T-helper 22 cell (primary cell): Measurements from ENCODE around the gene SORCS3.

Source experiments
- DNase-seq: peaks from one replicate; pipeline ENCODE4 v3.0.0-alpha.2; 2020; ENCODE audit warnings: low read depth

The SORCS3 gene

DNA sequence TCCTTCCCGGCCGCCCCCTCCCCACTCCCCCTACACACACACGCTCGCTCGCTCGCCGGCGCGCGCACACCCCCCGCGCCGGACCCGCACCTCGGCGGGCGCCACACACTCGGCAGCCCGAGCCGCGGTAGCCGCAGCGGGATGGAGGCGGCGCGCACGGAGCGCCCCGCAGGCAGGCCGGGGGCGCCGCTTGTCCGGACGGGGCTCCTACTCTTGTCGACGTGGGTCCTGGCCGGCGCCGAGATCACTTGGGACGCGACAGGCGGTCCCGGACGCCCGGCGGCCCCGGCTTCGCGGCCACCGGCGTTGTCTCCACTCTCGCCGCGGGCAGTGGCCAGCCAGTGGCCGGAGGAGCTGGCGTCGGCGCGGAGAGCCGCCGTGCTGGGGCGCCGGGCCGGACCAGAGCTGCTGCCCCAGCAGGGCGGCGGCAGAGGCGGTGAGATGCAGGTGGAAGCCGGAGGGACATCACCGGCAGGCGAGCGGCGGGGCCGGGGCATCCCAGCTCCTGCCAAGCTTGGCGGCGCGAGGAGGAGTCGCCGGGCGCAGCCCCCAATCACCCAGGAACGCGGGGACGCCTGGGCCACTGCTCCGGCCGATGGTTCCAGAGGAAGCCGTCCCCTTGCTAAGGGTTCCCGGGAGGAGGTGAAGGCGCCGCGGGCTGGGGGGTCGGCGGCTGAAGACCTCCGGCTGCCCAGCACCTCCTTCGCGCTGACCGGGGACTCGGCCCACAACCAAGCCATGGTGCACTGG lies at the start of gene SORCS3:
Gene SORCS3 (plus strand): TSS at position 104 of the 750 bp plus-strand sequence.
- no peak for DNase-seq

DNA sequence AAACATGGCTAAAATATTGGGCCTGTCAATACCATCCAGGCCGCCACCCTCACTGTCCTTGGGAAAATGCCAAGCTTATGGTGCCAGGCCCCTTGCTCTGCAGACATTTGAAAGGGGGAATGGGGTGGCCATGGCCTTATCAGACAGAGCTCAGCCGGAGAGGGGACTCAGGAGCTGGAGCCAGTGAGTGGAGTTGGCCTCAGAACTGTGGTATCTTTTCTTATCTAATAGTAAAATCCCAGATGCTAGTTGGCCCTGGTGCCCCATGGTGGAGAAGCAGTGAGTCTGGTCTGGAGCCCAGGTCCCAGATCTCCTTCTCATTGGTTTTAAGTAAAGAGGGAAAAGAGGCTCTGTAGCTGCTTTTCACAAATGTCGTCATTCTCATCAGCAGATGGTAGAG lies 49.6 kb upstream of the SORCS3 start:
- DNase-seq: no peak

- DNase-seq: no peak
These were observed 39.9 kb upstream of the SORCS3 start for GRCh38 chr10:104601166-104601565.

GRCh38 chr10:104608091-104608828 lies 32.8 kb upstream of the SORCS3 start:
- DNase-seq: no peak

- no peak for DNase-seq
These were observed 28.4 kb upstream of the SORCS3 start for GRCh38 chr10:104612571-104613205.

DNA sequence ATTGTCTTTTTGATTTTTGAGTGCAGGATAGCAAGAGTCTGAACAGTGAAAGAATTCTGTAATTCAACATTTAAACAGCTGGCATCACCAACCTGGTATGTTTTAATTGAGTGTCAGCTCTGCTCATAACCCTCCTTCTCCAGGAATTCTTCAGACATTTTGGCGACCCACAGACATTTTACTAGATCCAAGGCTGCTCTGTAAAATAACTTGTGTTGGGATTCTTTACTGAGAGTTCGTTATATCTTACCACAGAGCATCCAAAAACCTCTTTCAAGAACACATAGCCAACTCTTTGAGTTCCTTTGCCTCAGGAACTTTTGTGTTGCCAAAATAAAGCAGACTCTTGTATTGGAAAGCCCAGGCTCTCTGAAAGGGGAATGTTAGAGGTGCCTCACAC lies 27.7 kb upstream of the SORCS3 start:
- no peak for DNase-seq

DNA sequence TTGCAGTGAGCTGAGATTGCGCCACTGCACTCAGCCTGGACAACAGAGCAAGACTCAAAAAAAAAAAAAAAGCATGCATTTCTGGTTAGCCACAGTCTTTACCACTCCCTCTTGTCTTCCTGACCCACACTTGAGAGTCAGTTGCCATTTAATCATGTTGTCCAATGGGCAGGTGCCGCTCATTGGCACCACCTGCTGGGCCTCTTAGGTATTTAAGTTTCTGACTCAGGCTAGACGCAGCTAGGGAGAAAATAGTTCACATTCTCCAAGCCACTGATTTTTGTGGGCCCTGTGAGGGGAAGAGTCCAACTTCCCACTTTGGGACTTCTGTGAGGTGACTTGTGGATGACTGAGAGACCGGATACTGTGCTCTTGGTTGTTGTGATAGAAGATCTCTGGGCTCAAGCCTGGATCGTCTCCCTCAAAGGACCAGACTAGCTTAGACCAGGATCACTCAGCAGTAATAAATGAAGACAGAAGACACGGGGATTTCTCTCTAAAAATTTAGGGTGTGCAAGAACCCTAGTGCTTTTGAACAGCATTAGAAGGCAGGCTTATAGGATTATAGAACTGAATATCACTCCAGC lies 26.8 kb upstream of the SORCS3 start:
- no peak for DNase-seq

- no peak for DNase-seq
These were observed 26.0 kb upstream of the SORCS3 start for GRCh38 chr10:104615136-104615535.

DNA sequence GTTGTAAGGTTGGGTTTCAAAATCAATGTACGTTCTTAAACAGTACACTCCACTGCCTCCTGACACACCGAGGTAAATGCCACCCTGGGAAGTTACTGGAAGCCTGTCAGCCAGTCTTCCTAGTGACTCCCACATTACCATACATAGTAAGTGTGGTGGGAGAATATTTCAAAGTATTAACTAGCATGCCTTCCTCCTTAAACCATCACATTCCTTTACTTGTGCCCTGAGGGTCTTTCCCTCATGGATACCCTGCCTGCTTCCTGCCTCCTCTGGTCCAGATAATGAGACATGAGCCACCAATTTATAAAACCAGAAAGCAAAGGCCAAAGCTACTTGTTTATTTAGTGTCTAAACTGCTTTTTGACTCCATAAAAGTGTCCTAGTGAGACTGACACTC lies 23.3 kb upstream of the SORCS3 start:
- DNase-seq: no peak

DNA sequence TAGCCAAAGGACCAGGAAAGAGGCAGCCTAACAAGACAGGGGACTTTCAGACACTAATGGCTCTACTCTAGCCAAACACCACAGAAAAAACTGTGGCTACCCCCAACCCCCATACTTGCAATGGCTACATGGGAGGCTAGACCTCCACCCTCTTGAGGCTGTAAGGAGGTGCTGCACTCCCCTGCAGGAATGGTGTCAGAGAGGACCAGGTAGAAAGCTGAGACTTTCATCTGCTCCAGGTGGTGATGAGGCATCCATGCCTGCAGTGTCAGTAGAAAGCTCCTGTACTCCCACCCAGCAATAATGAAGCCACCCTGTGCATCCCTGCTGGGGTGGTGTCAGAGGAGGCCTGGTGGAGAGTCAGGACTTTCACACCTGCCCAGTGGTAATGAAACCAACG lies 18.9 kb upstream of the SORCS3 start:
- no peak for DNase-seq

DNA sequence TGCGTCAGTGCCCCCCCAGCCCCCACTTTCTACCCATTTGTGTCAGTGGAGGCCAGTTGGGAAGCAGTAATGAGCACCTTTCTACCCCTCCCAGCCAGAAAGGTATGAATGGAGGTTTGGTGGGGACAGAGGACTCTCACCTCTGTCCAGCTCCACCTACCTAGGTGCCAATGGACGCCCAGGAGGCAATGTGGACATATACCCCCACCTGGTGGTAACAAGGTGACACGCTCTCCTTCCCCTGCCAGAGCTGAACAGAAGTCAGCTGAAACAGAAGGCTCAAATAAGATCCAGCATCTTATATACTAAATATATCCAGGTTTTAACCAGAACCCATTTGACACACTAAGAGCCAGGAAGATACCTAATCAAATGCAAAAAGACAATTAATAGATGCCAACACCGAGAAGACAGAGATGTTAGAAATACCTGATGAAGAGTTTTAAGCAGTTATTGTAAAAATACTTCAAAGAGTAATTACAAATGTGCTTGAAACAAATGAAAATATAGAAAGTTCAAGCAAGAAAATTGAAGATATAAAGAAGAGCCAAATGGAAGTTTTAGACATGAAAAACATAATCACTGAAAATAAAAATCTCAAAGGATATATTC lies 18.4 kb upstream of the SORCS3 start:
- no peak for DNase-seq

- DNase-seq: no peak
These were observed 10.4 kb upstream of the SORCS3 start for GRCh38 chr10:104630731-104631130.

GRCh38 chr10:104631946-104632345 lies 9.1 kb upstream of the SORCS3 start:
- no peak for DNase-seq

DNA sequence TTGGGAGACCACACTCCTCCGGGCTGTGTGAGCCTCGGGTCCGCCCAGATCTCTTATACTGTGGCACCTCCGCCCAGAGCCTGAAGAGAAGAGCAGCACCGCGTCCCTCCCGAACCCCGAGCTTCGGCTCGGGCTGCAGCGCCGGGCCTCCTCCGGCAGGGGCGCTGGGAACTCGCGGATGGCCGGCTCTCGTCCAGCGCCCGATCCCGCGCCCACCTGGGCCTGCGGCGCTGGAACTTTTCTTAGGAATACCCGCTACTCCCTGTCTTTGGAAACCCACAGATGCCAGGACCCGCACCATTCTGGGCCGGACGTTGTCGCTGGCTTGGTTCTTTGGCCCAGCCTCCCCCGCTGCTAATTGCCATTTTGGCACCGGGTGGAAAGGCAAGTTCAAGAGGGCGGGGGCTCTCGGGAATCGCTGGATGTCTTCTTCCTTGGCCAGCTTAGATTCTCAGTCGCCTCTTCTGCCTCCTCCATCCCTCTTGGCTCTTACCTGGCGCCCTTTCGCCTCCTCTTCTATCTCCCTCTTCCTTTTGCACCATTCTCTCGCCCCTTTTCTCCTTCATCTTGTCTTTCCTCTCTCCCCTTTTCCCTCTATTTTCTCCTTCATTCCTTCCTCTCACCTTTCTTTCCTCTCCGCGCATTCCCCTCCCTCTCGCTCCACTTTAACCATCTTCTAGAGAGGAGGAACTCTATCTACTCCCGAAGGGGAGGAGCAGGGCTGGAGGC lies 2.1 kb upstream of the SORCS3 start:
- DNase-seq: no peak

GRCh38 chr10:104639590-104640338 lies 1.3 kb upstream of the SORCS3 start:
- no peak for DNase-seq

DNA sequence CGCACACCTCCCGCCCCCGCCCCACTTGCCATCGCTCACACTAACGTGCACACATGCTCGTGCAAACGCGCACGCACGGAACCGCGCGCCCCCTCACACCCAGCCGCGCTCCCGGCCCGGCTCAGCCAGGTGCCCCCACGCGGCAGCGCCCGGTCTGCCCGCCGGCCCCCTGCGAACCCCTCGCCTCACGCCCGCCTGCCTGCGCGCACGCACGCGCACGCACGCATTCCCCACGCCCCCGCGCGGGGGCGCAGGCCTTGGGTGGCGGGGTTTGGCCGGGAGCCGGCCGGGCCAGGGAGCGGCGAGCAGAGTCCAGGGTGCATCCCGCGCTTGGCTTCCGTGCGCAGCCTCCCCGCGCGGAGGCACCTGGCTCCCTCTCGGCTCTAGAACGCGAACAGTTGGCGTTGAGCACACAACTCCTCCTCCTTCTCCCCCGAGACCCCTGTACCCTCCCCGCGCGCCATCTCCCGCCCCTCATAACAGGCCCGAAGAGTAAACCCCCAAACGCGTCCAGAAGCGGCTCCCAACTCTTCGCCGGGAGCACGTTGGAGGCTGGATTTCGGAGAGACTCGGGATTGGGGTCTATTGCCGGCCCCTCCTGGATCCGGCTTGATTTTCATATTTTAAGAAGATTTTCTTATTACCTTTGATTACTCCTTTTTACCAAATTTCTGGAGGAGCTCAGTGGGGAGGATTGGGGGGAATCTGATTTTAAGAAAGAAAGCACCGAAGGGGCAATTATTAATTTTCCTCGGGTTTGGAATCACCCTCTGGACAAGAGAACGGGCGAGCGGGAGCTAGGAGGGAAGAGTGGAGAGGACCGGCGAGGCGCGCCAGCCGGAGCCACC lies 527 bp upstream of the SORCS3 start:
- no peak for DNase-seq

GRCh38 chr10:104641937-104642657 lies 1.0 kb downstream of the SORCS3 start:
- no peak for DNase-seq

- no peak for DNase-seq
These were observed 1.7 kb downstream of the SORCS3 start for GRCh38 chr10:104642658-104643302.

DNA sequence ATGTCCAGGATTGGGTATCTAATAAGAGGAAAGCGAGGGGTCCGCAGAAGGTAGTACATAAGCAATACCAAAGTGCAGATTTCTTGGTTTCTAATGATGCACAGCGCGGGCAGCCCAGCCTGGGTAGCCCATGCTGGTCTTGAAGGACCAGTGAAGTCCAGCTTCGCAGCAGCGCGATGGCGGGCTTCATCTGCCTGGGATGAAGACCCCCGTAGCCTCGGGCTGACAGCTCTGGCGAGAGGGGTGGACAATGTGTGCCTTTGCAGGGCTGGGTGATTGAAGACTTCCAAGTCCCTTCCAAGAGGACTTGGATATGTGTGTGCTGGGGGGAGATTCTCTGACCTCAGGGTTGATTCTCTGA lies 2.2 kb downstream of the SORCS3 start:
- no peak for DNase-seq
